Pons (tissue), 1 donor: Measurements from ENCODE around the gene TBC1D16.

Experiments
- DNase-seq: peaks from one replicate; pipeline ENCODE4 v3.0.0-alpha.2; 2016; ENCODE audit warnings: low spot score

Gene TBC1D16

GRCh38 chr17:79988185-79988971 is 47.3 kb downstream of the TBC1D16 start:
- no peak for DNase-seq

- no peak for DNase-seq
Measured at GRCh38 chr17:79987935-79988184, 47.8 kb downstream of the TBC1D16 start.

- no peak for DNase-seq
Measured at GRCh38 chr17:79987187-79987934, 48.3 kb downstream of the TBC1D16 start.

GRCh38 chr17:79986411-79987186 is 49.1 kb downstream of the TBC1D16 start:
- DNase-seq, result no peak

- DNase-seq, result no peak
Measured at GRCh38 chr17:79985943-79986391, 49.7 kb downstream of the TBC1D16 start.

- no peak for DNase-seq
Measured at GRCh38 chr17:79985361-79985942, 50.2 kb downstream of the TBC1D16 start.

- DNase-seq, result no peak
Measured at GRCh38 chr17:79984877-79985276, 50.8 kb downstream of the TBC1D16 start.

- DNase-seq, result no peak
Measured at GRCh38 chr17:79984045-79984840, 51.4 kb downstream of the TBC1D16 start.

GRCh38 chr17:79983456-79983855 is 52.2 kb downstream of the TBC1D16 start:
- no peak for DNase-seq

GRCh38 chr17:79982986-79983385 is 52.7 kb downstream of the TBC1D16 start:
- no peak for DNase-seq

- DNase-seq, result no peak
Measured at GRCh38 chr17:79981661-79982101, 54.0 kb downstream of the TBC1D16 start.

GRCh38 chr17:79981090-79981489 is 54.6 kb downstream of the TBC1D16 start:
- DNase-seq, result no peak

GRCh38 chr17:79980246-79981043 is 55.2 kb downstream of the TBC1D16 start:
- DNase-seq, result no peak

- DNase-seq, result no peak
Measured at GRCh38 chr17:79979816-79980215, 55.9 kb downstream of the TBC1D16 start.

- no peak for DNase-seq
Measured at GRCh38 chr17:79979221-79979741, 56.4 kb downstream of the TBC1D16 start.

- DNase-seq, result no peak
Measured at GRCh38 chr17:79978548-79978855, 57.2 kb downstream of the TBC1D16 start.

- no peak for DNase-seq
Measured at GRCh38 chr17:79977708-79978547, 57.7 kb downstream of the TBC1D16 start.

- no peak for DNase-seq
Measured at GRCh38 chr17:79977161-79977631, 58.5 kb downstream of the TBC1D16 start.

- no peak for DNase-seq
Measured at GRCh38 chr17:79976451-79976850, 59.2 kb downstream of the TBC1D16 start.
